ENCODE data around the gene ALKBH8.

DNA sequence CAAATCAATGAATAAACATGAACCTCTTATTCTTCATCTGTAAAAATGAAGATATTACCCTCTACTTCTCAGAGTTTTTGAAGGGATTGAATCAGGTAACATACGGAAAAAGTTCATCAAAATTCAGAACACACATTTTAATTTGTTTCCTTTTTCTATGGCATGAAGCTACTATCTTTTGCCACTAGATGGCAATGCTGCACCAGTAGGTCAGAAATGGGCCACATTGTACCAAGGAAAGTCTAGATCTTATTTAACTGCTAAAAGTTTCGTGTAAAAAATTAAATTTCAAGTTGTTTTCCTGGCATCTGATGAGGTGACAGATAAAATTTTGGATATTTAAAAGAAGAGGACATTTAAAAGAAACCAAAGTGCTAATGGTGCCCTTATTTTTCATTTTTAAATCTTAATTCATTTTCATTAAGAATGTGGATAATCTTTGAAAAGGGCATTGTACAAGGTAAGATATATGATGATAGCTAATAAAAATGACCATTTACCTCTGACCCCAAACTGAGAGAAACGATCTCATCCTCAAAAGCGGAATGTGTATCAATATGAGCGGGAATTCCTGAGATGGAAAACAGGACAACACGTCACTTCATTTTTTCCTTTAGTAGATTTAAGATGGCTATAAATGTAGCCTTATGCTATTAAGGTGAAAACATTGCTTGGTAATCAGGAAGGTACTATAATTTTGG lies 16.1 kb downstream of the ALKBH8 start:
- TF ChIP-seq, protein P1, sequence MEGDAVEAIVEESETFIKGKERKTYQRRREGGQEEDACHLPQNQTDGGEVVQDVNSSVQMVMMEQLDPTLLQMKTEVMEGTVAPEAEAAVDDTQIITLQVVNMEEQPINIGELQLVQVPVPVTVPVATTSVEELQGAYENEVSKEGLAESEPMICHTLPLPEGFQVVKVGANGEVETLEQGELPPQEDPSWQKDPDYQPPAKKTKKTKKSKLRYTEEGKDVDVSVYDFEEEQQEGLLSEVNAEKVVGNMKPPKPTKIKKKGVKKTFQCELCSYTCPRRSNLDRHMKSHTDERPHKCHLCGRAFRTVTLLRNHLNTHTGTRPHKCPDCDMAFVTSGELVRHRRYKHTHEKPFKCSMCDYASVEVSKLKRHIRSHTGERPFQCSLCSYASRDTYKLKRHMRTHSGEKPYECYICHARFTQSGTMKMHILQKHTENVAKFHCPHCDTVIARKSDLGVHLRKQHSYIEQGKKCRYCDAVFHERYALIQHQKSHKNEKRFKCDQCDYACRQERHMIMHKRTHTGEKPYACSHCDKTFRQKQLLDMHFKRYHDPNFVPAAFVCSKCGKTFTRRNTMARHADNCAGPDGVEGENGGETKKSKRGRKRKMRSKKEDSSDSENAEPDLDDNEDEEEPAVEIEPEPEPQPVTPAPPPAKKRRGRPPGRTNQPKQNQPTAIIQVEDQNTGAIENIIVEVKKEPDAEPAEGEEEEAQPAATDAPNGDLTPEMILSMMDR (conservative IDR thresholded peaks at IDR 0.05; ENCODE audit: low read length), result peak; percentile 96
- no peak for TF ChIP-seq EZH2phosphoT487 (IDR thresholded peaks at IDR 0.05; ENCODE audit: borderline replicate concordance, low read depth, low read length)

Data from OCI-LY7 (cell line).